GM18511 (cell line): ENCODE measurements around the gene NDUFS2.
"Not testable (repeated sequence)": the region's sequence is repeated elsewhere in the genome, so short reads cannot be mapped to it uniquely, and the experiment has no call there.

Experiments
- ATAC-seq: cut with Tn5 transposase; IDR thresholded peaks from one replicate; pipeline ENCODE4 v1.9.1; 2021; ENCODE audit warnings: mild to moderate bottlenecking, moderate library complexity; ENCODE audit not compliant: unreplicated experiment

The NDUFS2 gene

DNA sequence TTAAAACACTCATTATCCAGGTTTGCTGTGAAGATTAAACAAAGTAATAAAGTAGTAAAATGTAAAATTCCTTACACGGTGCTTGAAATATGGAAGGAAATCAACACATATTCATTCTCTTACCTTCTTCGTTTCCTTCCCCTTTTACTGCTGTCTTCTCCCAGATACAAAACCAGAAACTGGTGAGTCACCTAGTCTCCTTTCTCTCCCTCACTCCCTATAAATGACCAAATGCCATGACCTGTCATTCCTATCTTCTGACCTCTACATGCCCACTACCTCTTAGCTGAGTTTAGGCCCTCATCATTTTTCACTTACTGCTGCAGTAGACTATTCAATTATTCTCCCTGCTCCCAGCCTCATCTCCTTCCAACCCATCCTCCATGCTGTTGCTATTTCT is 40.1 kb downstream of the NDUFS2 start:
- ATAC-seq = no peak

DNA sequence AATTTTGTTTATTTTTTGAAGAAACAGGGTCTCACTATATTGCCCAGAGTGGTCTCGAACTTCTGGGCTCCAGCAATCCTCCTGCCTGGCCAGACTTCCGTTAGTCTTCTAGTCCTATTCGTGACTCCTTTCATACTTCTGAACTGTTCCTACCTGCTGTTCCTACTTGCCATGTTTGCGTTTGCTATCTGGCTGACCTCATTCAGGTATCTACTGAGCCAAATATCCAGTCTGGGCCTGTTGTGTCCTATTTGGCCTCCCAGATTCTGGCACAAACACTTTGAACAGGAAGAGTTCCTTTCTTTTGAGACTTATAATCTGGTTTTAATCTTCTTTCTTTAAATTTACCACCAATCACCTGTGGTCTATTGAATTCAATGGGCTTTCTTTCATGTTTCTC is 42.7 kb downstream of the NDUFS2 start:
- ATAC-seq = no peak

DNA sequence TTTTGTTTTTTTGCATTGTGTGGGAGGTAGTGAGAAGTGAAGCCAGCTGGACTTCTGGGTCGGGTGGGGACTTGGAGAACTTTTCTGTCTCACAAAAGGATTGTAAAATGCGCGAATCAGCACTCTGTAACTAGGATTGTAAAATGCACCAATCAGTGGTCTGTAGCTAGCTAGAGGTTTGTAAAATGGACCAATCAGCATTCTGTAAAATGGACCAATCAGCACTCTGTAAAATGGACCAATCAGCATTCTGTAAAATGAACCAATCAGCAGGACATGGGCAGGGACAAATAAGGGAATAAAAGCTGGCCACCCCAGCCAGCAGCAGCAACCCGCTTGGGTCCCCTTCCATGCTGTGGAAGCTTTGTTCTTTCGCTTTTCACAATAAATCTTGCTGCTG is 47.9 kb downstream of the NDUFS2 start:
- ATAC-seq = not testable (repeated sequence)

DNA sequence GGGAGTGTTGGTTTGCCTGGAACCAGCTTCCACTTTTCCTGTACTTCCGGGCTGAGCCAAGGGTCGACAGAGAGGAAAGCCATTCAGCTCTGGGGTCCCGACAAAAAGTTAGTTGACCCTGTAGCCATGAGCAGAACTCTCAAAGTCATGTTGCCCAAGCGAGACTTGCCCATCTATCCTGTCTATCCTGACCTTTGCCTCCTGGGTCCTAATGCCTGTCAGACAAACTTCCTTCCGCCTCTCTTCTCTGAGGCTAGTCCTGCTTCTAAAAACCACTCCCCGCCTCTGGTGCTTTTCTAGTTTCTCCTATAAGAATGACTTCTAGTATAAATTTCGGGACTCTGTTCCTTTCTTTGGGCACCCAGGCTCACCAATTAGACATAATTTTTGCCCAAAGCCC is 48.7 kb downstream of the NDUFS2 start:
- ATAC-seq = no peak

DNA sequence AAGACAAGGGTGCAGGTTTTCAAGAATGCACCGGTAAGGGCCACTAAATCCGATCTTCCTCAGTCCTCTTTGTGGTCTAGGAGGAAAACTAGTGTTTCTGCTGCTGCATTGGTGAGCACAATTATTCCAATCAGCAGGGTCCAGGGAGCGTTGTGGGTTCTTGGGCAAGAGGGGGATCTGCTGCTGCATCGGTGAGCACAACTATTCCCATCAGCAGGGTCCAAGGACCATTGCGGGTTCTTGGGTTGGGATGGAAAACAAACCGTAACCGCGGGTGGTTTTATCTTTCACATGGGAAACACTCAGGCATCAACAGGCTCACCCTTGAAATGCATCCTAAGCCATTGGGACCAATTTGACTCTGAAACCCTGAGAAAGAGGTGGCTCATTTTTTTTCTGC is 49.4 kb downstream of the NDUFS2 start:
- no peak for ATAC-seq

DNA sequence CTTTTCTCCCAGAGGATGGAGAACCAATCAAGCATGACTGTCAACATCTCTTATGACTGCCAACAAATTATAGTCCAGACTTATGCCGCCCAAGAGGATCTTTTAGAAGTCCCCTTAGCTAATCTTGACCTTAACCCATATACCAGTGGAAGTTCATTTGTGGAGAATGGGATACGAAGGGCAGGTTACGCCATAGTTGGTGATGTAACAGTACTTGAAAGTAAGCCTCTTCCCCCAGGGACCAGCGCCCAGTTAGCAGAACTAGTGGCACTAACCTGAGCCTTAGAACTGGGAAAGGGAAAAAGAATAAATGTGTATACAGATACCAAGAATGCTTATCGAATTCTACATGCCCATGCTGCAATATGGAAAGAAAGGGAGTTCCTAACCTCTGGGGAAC is 53.1 kb downstream of the NDUFS2 start:
- ATAC-seq = not testable (repeated sequence)

DNA sequence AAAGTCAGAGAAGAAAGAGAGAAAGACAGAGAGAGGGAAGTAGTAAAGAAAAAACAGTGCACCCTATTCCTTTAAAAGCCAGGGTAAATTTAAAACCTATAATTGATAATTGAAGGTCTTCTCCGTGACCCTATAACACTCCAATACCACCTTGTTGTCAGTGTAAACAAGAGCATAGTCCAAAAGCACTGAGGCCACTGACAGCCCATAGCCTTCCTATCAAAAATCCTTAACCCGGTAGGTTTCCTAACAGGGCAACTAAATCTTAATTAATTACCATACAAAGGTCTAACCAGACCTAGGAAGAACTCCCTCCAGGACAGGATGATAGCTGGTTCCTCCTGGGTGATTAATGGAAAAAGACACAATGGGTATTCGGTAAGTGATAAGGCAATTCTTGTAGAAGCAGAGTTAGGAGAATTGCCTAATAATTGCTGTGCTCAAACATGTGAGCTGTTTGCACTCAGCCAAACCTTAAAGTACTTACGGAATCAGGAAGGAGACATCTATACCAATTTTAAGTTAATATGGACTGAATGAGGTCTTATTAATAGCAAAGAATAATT is 53.9 kb downstream of the NDUFS2 start:
- ATAC-seq = not testable (repeated sequence)

DNA sequence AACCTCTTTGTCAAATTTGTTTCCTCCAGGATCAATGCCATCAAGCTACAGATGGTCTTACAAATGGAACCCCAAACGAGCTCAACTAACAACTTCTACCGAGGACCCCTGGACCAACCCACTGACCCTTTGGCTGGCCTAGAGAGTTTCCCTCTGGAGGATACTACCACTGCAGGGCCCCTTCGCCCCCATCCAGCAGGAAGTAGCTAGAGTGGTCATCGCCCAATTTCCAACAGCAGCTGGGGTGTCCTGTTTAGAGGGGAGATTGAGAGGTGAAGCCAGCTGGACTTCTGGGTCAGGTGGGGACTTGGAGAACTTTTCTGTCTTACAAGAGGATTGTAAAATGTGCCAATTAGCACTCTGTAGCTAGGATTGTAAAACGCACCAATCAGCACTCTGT is 54.9 kb downstream of the NDUFS2 start:
- ATAC-seq = not testable (repeated sequence)

DNA sequence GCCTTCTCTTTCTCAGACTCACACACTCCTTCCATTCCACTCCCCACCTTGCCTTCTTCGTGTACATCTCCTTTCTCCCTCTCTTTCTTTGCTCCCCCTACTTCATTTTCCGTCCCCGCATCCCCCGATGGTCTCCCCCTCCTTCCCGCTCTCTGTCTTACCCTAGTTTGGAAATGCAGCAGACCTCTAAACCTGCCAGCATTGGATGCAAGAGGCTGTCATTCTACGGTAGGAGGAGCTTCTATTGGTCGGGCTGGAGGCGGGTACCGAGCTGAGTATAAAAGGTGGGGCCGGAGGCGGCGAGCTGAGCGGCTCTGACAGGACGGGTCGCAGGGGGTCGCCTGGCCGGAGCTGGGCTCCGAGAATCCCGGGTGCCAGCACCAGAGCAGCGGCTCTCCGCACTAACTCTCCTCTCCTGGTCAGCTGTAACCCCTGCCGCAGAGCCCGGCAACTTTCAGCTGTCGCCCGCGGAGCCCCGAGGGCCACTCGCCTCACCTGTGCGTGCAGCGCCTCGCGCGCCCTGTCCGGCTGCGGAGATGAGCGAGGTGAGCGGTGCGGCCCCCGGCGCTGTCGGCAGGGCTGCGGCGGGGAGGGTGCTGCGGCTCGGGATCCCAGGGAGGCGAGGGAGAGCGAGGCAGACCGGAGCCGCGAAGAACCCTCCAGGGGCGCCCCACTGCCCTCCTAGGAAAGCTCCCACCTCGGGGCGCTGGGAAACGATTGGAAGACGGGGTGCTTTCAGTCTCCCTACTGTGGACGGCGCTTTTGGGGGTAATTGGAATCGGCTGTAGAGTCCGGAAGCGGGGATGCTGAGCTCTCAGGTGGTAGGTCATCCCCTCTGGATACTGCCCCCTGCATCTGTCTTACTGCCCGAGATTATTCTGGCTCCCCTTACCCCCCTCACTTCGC is 56.5 kb downstream of the NDUFS2 start, which contains the start of gene PCP4L1:
TSS of gene PCP4L1 (plus strand) at position 307 of the 906 bp plus-strand sequence. CDS start at position 537, 230 bp downstream.
- peak; percentile 65 for ATAC-seq

DNA sequence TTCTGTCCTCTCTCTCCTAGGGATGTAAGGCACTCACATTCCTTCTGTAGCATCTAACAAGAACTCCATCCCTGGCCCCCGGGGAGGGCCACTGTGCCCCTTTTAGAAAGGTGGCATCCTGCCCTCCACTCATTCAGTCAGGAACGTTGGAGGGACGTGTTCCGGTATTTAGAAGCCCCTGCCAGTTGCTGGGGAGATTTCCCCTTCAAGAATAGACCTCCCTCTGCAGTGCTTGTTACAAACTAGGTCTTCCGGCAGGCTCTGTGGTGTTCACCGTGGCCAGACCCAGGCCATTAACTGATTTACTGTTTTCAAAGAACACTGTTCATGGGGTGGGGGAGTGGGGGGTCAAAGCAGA is 57.2 kb downstream of the NDUFS2 start:
- ATAC-seq = no peak

DNA sequence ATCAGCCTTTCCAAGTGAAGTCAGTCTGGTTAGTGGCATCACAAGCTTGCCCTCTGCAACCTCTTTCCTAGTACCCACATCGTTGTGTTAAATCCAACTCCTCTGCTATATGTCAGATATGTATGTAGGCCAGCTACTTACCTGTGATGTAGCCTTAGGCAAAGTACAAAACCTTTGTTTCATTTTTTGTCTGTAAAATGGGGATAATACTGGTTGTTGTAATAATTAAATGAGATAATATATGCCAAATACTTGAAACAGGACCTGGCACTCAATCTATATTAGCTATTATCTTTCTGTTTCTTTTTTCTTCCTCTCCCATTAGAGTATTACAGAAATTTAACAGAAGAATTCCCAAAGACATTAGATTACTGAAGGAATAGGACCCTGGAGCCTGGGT is 57.6 kb downstream of the NDUFS2 start:
- no peak for ATAC-seq

DNA sequence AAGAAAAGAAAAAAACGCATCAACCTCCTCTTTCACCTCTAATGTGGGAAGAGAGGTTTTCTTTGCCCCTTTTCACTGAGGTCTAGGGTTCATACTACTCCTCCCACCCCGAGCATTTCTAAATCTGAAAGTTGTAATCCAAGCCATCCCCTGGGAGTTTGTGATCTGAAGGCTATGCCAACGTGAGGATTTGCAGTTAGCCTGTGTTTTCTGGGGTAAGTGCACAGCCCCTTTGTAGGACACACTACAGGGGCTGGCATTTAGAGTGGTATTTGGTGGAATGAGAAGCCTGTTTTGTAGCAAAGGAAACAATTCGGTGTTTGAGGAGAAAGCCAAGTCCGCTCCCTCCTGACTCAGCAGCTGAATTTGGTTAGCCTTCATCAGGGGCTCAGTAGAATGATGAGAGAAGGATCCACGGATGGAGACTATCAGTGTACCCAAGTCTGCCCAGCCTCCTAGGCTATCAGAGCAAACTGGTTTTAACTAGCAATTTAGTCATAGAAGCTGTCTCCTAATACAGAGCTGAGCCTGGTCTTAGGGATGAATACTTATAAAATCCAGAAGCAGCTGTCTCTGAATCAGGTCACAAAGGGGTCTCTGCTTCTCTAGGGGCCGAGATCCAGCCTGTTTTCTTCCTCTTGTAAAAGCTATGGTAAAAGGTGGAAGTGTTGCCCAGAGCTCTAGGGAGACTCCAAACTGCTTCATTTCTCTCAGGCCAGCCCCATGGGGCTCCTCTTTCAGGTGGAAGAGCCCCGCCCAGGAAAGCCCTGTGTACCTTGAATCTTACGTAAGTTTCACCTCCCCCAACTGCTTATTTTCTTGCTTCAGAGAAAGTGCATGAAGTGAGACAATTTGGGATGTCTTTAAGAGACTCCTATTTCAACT is 58.5 kb downstream of the NDUFS2 start:
- ATAC-seq = no peak

DNA sequence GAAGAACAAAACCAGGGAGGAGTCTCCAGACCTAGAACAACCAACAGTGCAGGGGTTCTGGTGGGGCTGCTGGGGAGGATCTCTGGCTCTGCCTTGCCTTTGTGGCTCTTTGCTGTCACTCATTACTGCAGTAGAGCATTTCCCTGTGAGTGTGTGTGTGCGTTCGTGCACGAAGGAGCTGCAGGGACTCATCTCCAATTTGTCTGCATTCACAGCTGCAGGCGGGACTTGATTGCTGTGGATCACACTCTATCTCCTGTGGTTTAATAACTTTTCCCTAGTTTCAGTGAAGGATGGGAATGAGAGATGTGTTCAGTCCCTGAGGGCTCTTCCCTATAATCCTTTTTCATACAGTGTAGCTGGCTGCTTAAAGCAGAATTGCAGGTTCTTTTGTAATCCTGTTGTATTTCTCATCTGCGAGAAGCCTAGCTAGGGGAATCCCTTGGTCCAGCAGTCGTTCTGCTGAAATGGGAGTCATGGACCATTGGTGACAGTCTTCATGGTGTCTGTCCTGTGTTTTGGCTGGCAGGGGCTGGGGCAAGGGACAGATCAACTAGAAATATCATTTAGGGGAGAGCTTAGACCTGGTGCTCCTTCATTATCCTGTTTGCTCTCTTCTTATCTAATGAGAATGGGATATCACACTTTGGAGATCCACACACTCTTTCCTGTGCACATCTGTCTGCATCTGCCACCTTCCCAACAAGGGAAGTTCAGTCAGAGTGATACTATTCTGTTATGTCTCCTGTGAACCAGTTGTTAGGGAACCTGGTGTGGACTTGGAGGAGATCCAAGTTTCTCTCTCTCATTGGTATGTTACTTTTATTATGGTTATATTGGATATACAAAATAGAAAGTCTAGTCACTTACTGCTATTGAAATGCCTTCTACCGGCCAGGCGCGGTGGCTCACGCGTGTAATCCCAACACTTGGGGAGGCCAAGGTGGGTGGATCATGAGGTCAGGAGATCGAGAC is 59.4 kb downstream of the NDUFS2 start:
- no peak for ATAC-seq
